ENCODE data around the gene LDLR. TPM values are rescaled to one million over a fixed set of nuclear protein-coding genes. Genes with fewer than 3 reads are reported as not detected.

LDLR gene
- total and polyA plus RNA-seq, 2 of the 4 experiments (the other 2 are of a cell fraction): 45.2 to 53.8 TPM

DNA sequence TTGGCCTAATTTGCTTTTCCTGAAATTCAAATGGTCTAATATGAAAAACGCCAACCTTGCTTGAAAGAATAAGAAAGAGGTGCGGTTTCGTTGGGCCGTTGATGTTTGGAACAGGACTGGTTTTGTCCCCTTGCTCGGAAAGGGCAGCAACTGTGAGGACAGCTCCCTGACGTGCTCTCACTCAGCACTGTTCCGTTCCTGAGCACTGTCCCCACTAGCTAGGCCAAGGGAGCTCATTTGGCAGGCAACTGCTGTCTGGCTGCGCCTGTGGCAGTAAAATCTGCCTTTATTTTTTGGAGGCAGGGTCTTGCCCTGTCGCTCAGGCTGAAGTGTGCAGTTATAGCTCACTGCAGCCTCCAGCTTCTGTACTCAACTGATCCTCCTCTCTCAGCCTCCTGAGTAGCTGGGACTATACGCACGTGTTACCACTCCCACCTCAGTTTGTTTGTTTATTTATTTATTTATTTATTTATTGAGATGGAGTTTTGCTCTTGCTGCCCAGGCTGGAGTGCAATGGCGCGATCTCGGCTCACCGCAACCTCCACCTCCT, 4.5 kb downstream of the LDLR start:
- no peak overlapping the region for H4K5ac ChIP-seq (ENCODE audit: low read depth, low read length)
- H3K56ac ChIP-seq (ENCODE audit: extremely low read depth, insufficient read depth, low read length): no peak overlapping the region
- no peak overlapping the region for H3K18ac ChIP-seq (ENCODE audit: low read depth, low read length)
- H2BK120ac ChIP-seq (ENCODE audit: low read depth, low read length): no peak overlapping the region
- H3K9ac ChIP-seq (ENCODE audit: low read depth, low read length): no peak overlapping the region
- WGBS, 2 experiments (ENCODE audit: extremely low coverage in 2 of 2, insufficient read length in 1 of 2): 97% methylated on average over 5 of the region's 15 CpGs; no CpG with 5 or more reads in 1 of the 2 experiments
- H2BK20ac ChIP-seq (ENCODE audit: low read depth, low read length): peak overlapping the region; percentile 40; the same call in 1 of the 2 replicates
- no peak overlapping the region for H3K4me2 ChIP-seq (ENCODE audit: low read depth, low read length)
- BruUV-seq (replicated peaks): no TSS peak
- H3K9me3 ChIP-seq (ENCODE audit: control insufficient read depth, insufficient read depth, low read length): no peaks in the 10 kb centered on the region
- CTCF ChIA-PET: interaction anchor here (0.6 kb wide), 1 partner anchor 68 kb away, joined by 3 read pairs; no protein-coding TSS in a partner anchor
- peaks cover 21% of the 10 kb centered on the region for H3K9me1 ChIP-seq (ENCODE audit: insufficient read depth, low read length)
- intact Hi-C loops (cut with micrococcal nuclease) (no loop called here), in situ Hi-C loops (cut with MboI; ENCODE audit: low sequenced_read_pairs) (no loop called here), dilution Hi-C loops (cut with HindIII; ENCODE audit: low sequenced_read_pairs, unreplicated experiment) (no loop called here)
- H4K91ac ChIP-seq (ENCODE audit: insufficient read depth, low read depth, low read length): peak overlapping the region; percentile 71; the same call in 1 of the 2 replicates
- no peak overlapping the region for H3K4me3 ChIP-seq (ENCODE audit: insufficient read depth, low read depth, low read length)
- H3K4ac ChIP-seq (ENCODE audit: low read depth, low read length): peak overlapping the region; percentile 36
- peaks cover 29 to 91% of the 10 kb centered on the region in 2 experiments for H3K79me1 ChIP-seq (ENCODE audit: low read depth in 1 of 2, low read length in 2 of 2)
- H2AK9ac ChIP-seq (replicated peaks; ENCODE audit: low read depth, low read length, poor library complexity): no peak overlapping the region
- peaks cover 72% of the 10 kb centered on the region for H4K20me1 ChIP-seq (ENCODE audit: insufficient read depth, low read length)
- POLR2A ChIA-PET (ENCODE audit: unreplicated experiment): no interaction called here
- 0 out of 4 replicates have a peak overlapping the region, but pooled peaks of 1 of the 2 experiments have one; percentile 7 for H4K8ac ChIP-seq (ENCODE audit: low read depth in 2 of 2, low read length in 2 of 2)
- H3K23ac ChIP-seq (ENCODE audit: low read depth, low read length): no peak overlapping the region; the same call in 1 of the 2 replicates
- H2BK15ac ChIP-seq (ENCODE audit: low read depth, low read length): peak overlapping the region; percentile 75; the same call in 1 of the 3 replicates
- ATAC-seq (ENCODE audit: low read depth) (no peak), DNase-seq (no peak)
- no peak overlapping the region for H2BK5ac ChIP-seq (ENCODE audit: low read depth, low read length, poor library complexity, severe bottlenecking)
- peaks cover 11% of the 10 kb centered on the region for H3K36me3 ChIP-seq (ENCODE audit: control insufficient read depth, insufficient read depth, low read length)
- H3K4me1 ChIP-seq (ENCODE audit: control insufficient read depth, insufficient read depth, low read length): peaks cover 11% of the 10 kb centered on the region
- no peak overlapping the region for H2AFZ ChIP-seq (replicated peaks; ENCODE audit: low read length, poor library complexity)
- H3K27ac ChIP-seq (ENCODE audit: insufficient read depth, low read length): no peak overlapping the region
- TF ChIP-seq, protein P1, sequence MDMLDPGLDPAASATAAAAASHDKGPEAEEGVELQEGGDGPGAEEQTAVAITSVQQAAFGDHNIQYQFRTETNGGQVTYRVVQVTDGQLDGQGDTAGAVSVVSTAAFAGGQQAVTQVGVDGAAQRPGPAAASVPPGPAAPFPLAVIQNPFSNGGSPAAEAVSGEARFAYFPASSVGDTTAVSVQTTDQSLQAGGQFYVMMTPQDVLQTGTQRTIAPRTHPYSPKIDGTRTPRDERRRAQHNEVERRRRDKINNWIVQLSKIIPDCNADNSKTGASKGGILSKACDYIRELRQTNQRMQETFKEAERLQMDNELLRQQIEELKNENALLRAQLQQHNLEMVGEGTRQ (IDR thresholded peaks at IDR 0.05; ENCODE audit: low read depth, low read length): no peak
- TF ChIP-seq POLR2A (IDR thresholded peaks at IDR 0.05; ENCODE audit: low read depth, low read length) (no peak), NFE2L2 (IDR thresholded peaks at IDR 0.05; ENCODE audit: low read depth, low read length) (no peak), MAZ (IDR thresholded peaks at IDR 0.05; ENCODE audit: borderline replicate concordance, low read depth, low read length) (no peak), RCOR1 (IDR thresholded peaks at IDR 0.05; ENCODE audit: insufficient replicate concordance, low read length) (no peak), CHD1 (IDR thresholded peaks at IDR 0.05; ENCODE audit: low read depth, low read length) (no peak), RFX5 (IDR thresholded peaks at IDR 0.05; ENCODE audit: low read depth, low read length) (no peak), CEBPB (IDR thresholded peaks at IDR 0.05; ENCODE audit: low read depth, low read length) (no peak), MAFK (IDR thresholded peaks at IDR 0.05; ENCODE audit: low read depth, low read length) (no peak), MXI1 (IDR thresholded peaks at IDR 0.05; ENCODE audit: borderline replicate concordance, low read depth, low read length) (no peak), BHLHE40 (IDR thresholded peaks at IDR 0.05; ENCODE audit: low read depth, low read length) (no peak)
- TF ChIP-seq, protein P2, sequence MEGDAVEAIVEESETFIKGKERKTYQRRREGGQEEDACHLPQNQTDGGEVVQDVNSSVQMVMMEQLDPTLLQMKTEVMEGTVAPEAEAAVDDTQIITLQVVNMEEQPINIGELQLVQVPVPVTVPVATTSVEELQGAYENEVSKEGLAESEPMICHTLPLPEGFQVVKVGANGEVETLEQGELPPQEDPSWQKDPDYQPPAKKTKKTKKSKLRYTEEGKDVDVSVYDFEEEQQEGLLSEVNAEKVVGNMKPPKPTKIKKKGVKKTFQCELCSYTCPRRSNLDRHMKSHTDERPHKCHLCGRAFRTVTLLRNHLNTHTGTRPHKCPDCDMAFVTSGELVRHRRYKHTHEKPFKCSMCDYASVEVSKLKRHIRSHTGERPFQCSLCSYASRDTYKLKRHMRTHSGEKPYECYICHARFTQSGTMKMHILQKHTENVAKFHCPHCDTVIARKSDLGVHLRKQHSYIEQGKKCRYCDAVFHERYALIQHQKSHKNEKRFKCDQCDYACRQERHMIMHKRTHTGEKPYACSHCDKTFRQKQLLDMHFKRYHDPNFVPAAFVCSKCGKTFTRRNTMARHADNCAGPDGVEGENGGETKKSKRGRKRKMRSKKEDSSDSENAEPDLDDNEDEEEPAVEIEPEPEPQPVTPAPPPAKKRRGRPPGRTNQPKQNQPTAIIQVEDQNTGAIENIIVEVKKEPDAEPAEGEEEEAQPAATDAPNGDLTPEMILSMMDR (conservative IDR thresholded peaks at IDR 0.05; ENCODE audit: low read depth, low read length): no peak
- TF ChIP-seq, protein P3, sequence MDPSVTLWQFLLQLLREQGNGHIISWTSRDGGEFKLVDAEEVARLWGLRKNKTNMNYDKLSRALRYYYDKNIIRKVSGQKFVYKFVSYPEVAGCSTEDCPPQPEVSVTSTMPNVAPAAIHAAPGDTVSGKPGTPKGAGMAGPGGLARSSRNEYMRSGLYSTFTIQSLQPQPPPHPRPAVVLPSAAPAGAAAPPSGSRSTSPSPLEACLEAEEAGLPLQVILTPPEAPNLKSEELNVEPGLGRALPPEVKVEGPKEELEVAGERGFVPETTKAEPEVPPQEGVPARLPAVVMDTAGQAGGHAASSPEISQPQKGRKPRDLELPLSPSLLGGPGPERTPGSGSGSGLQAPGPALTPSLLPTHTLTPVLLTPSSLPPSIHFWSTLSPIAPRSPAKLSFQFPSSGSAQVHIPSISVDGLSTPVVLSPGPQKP (IDR thresholded peaks at IDR 0.05; ENCODE audit: borderline replicate concordance, low read depth, low read length): no peak
- H3K27me3 ChIP-seq (ENCODE audit: control insufficient read depth, insufficient read depth, low read length): no peaks in the 10 kb centered on the region
- no peak overlapping the region for H3K14ac ChIP-seq (replicated peaks; ENCODE audit: low read depth, low read length)
- peak overlapping the region; percentile 84 for H2AK5ac ChIP-seq (ENCODE audit: low read depth, low read length)
